Jurkat, Clone E6-1 (cell line): ENCODE data around the gene UGGT1.
A peak's percentile ranks its signal among the peaks of the same experiment; 100 is the strongest.
"Not testable (repeated sequence)": the region's sequence is repeated elsewhere in the genome, so short reads cannot be mapped to it uniquely, and the experiment has no call there.

Experiments
- DNase-seq: peaks from one replicate; pipeline ENCODE4 v3.0.0-alpha.2; 2011; ENCODE audit warnings: low read depth, low spot score
- H3K4me3 ChIP-seq: 2 replicates; pipeline ENCODE4 v1.5.1; 2011; ENCODE audit warnings: mild to moderate bottlenecking, low read length, control low read depth, moderate library complexity

The UGGT1 gene

DNA sequence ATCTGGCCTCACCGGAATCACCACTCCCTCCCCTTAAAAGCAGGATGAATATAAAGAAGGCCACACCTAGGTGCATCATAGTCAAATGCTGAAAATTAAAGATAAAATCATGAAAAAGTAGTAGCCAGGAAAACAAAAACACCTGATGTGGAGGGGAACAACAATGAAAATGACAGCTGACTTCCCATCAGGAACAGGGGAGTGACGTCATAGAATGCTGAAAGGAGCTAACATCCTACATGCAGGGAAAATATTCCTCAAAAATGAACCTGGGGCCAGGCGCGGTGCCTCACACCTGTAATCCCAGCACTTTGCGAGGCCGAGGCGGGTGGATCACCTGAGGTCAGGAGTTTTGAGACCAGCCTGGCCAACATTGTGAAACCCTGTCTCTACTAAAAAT, 108.1 kb downstream of the UGGT1 start:
- H3K4me3 ChIP-seq, result no peak overlapping the region
- DNase-seq, result no peak

DNA sequence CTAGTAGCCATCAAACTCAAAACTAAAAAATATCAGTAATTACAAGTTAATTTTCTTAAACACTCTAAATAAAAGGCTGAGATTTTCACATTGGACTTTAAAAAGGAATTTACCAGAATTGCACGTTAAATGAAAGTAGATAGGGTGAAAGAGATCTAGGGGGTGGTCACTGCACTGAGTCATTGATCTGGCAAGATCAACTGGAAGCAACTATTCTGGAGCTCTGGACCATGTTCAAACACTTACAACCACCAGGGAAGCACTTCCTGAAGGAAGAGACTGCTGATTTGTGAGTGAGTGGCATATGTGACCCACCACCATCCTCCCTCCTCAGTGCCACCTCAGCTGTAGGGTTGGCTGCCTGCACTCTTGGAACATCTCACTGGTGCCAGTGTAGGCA, 111.8 kb downstream of the UGGT1 start:
- H3K4me3 ChIP-seq, result no peak overlapping the region

DNA sequence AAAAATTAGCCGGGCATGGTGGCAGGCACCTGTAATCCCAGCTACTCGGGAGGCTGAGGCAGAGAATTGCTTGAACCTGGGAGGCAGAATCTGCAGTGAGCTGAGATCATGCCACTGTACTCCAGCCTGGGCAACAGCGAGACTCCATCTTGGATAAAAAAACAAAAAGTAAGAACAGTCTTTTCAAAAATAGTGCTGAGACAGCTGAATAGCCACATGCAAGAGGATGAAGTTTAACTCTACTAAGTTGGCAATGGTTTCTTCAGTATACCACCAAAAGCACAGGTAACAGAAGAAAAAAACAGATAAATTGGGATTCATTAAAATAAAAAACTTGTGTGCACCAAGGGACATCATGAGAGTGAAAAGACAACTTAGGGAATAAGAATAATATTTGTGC, 115.2 kb downstream of the UGGT1 start:
- no peak for DNase-seq
- no peak overlapping the region for H3K4me3 ChIP-seq

More for the DNA sequence above, 111.8 kb downstream of the UGGT1 start:
- no peak for DNase-seq

- no peak overlapping the region for H3K4me3 ChIP-seq
- DNase-seq, result no peak
These were observed 117.0 kb downstream of the UGGT1 start for GRCh38 chr2:128208023-128208422.

- DNase-seq, H3K4me3 ChIP-seq: not testable (repeated sequence)
These were observed 117.8 kb downstream of the UGGT1 start for GRCh38 chr2:128208631-128209324.

GRCh38 chr2:128214251-128214650, 123.3 kb downstream of the UGGT1 start:
- DNase-seq, result no peak

GRCh38 chr2:128214866-128215460, 124.0 kb downstream of the UGGT1 start:
- no peak overlapping the region for H3K4me3 ChIP-seq
- no peak for DNase-seq

More at GRCh38 chr2:128214251-128214650, 123.3 kb downstream of the UGGT1 start:
- H3K4me3 ChIP-seq, result no peak overlapping the region

DNA sequence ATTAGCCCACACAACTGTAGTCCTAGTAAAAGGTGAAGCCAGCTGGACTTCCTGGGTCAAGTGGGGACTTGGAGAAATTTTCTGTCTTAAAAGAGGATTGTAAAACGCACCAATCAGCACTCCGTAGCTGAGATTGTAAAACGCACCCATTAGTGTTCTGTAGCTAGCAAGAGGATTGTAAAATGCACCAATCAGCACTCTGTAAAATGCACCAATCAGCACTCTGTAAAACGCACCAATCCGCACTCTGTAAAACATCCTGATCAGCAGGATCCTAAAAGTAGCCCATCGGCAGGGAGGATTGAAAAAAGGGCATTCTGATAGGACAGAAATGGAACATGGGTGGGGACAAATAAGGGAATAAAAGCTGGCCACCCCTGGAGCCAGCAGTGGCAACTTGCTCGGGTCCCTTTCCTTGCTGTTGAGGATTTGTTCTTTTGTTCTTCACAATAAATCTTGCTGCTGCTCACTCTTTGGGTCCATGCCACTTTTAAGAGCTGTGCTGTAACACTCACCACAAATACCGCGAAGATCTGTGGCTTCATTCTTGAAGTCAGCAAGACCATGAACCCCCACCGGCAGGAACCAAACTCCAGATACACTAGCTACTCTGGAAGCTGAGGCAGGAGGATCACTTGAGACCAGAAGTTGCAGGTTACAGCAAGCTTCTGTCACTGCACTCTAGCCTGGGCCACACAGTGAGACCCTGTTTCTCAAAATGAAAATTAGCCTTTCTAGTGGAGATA, 125.1 kb downstream of the UGGT1 start:
- H3K4me3 ChIP-seq, result no peak overlapping the region
- peak; percentile 75 for DNase-seq

DNA sequence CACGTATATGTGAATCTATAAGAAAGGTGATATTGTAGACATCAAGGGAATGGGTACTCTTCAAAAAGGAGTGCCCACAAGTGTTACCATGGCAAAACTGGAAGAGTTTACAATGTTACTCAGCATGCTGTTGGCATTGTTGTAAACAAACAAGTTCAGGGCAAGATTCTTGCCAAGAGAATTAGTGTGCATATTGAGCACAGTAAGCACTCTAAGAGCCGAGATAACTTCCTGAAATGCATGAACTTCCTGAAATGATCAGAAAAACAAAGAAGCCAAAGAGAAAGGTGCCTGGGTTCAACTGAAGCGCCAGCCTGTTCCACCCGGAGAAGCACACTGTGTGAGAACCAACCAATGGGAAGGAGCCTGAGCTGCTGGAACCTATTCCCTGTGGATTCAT, 126.7 kb downstream of the UGGT1 start:
- DNase-seq, result no peak
- H3K4me3 ChIP-seq, result no peak overlapping the region

DNA sequence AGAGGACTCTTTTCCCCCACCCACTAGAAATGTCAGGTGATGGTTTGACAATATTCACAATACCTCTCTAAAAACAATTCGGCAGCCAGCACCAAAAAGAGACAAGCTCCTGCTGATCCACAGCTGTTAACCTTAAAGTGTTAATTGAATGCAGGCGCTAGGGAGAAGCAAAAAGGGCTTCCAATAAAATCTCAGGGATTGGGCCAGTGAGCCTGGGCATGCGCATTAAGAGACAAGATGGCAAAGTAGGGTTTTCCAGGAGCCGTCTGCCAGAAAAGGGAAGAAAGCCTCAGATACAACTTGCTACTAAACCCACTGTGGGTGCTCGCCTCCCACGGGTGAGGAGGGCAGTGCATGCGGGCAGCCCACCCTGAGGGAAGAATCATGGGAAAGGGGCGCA, 128.9 kb downstream of the UGGT1 start:
- no peak overlapping the region for H3K4me3 ChIP-seq
- DNase-seq, result no peak

DNA sequence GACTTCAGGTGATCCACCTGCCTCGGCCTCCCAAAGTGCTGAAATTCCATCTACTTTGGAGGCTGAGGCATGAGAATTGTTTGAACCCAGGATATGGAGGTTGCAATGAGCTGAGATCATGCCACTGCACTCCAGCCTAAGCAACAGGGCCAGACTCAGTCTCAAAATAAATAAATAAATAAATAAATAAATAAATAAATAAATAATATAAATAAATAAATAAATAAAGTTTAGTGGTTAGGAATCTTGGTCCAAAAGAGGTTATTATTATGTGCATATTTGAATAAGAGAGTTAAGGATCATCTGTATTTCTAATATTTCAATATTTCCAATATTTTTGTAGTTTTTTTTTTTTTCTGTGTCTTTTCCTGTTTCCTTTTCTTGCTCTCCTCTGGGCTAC, 136.9 kb downstream of the UGGT1 start:
- no peak overlapping the region for H3K4me3 ChIP-seq
- no peak for DNase-seq

DNA sequence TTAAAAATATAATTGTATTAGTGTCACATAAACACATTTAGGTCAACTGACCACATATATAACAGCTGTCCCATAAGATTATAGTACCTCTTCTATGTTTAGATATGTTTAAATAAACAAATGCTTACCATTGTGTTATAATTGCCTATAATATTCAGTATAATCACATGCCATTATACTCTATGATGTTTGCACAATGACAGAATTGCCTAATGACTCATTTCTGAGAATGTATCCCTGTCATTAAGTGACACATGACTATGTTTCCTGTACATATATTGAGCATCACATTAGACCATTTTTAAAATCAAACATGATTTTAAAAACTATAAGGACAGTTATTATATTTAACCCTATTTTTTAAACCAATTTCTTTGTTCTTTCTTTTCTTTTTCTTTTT, 137.9 kb downstream of the UGGT1 start:
- no peak overlapping the region for H3K4me3 ChIP-seq
- no peak for DNase-seq

DNA sequence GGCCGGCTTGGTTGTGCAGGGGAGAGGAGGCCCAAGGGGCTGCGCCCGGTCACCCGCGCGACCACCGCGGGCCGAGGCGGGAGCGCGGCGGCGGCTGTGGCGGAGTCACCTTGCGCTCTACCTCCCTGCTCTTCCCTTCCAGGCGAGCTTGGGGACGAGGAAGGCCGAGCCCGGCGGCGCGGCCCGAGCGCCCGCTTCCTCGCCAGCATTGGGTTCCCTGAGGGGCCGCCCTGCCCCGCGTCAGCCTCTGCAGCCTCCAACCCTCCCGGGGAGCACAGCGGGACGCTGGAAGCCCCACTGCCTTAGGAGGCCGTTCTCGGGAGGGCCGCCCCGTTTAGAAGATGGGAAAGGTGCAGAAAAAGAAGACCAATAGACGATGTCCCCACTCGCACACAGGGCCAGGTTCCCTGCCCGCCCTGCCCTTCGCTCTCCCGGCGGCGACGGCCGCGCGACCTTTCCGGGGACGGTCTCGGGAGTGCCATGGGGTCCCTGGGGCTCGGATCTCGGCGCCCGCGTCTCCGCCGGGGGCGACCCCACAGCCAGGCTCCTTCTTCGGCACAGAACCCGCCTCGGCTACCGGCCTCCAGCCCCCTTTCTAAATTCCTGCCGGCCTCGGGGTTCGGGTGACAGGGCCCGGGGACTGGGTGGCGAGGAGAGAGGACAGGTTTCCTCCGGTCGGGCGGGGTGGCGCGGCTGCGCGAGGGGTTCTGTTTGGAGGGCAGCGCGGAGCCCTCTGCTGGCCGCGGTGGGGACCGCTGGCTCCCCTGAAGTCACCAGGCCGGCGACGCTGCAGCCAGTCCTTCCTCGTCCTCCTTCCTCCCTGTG, 142.2 kb downstream of the UGGT1 start:
- peak; percentile 55 for DNase-seq
- H3K4me3 ChIP-seq, result peak overlapping the region; percentile 64

DNA sequence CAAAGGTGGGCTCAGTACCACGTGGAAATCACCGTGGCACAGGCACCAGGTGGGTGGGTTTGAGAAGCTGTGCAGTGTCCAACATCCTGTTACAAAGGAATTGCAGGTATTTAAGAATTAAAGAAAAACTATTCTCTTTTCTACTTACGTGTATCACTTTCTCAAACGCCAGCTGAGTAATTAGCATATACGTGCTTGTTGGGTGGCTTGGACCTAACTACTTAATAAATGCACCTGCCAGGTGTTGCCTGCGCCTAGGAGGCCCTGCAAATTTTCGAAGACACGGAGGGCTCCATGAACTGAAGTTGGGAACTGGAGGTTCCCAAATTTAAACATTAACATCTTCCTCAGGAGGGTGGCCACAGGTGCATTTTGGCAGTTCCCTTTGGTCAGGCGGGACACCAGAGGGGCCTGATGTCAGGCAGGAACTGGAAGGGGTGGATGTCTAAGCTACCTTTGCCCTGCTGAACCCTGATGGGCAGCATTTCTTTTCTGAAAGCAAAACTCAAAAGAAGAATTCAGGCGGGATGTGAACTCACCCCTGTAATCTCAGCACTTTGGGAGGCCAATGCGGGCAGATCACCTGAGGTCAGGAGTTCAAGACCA, 142.9 kb downstream of the UGGT1 start:
- H3K4me3 ChIP-seq, result peak overlapping the region; percentile 64
- no peak for DNase-seq

- H3K4me3 ChIP-seq, result no peak overlapping the region
- no peak for DNase-seq
These were observed 143.6 kb downstream of the UGGT1 start for GRCh38 chr2:128234613-128235012.

DNA sequence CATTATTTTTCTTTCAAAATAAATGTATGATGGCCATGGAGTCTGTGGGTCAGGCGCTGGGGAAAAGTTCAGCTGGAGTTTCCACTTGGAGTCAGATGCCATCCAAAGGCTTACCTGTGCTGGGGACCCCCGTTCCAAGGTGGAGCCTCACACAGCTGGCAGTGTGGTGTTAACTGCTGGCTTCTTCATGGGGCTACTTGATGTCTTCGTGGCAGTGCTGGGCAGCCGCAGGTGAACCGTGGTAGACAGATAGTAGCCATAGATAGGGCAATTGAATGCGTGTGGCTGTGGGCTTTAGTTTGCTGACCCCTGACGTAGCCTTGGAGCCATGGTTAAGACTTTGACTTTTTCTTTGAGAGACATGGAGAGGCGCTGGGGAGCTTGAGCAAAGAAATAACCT, 144.6 kb downstream of the UGGT1 start:
- no peak overlapping the region for H3K4me3 ChIP-seq
- no peak for DNase-seq

DNA sequence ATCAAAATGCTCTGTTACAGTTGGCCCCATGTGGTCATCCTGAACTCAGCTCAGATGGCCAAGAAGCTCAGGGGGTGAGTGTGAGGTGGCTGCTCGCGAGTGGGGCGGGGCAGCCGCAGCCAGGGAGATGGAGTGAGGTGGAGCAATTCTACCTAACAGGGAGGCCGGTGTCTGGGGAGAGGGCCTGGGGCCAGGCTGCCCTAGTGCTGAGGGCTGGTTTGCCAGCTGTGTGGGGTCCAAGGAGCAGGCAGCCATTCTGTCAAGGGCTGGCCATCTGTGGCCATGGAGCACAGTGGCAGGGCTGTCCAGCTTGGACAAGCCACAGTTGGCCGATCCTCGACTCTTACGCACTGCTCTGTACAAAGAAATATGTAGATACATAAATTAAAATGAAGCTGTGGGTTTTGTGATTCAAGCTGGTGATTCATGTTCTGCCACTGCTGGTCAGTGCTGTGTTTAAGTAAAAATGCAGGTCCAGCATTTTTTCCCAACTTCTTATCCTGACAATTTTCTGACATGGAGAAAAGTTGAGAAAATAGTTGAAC, 145.6 kb downstream of the UGGT1 start:
- H3K4me3 ChIP-seq, result no peak overlapping the region
- DNase-seq, result no peak

DNA sequence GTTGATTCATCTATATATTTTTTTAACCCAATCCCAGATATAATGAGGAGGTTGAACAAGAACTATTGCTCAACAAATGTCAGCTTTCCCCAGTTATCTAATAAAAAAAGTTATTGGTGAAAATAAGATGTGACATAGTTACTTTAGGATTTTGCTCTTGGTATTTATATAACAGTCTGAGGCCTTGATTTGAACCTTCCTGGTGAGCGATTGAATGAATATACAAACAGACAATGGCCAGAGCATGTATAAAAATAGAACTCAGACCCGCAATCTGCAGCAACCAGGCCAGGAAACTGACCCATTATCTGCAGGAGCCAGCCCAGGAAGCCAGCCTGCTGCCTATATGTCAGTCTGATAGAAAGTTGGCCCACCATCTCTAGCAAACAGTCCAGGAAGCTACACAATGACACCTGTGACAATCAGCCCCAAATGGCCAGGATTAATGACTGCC, 146.1 kb downstream of the UGGT1 start:
- DNase-seq, result no peak
- H3K4me3 ChIP-seq, result no peak overlapping the region
